NCI-H510A (cell line): Measurements from ENCODE around the gene EFR3B.
"Not testable (repeated sequence)": the region's sequence is repeated elsewhere in the genome, so short reads cannot be mapped to it uniquely, and the experiment has no call there.

ENCODE experiments used
- DNase-seq: peaks from one replicate; lab custom pipeline; 2025; lab: John Stamatoyannopoulos, UW

The EFR3B gene

GRCh38 chr2:25073025-25073424 lies 31.1 kb downstream of the EFR3B start:
- no peak for DNase-seq

GRCh38 chr2:25073914-25074313 lies 32.0 kb downstream of the EFR3B start:
- no peak for DNase-seq

GRCh38 chr2:25074826-25075225 lies 33.0 kb downstream of the EFR3B start:
- DNase-seq, result no peak

GRCh38 chr2:25076749-25077148 lies 34.9 kb downstream of the EFR3B start:
- no peak for DNase-seq

GRCh38 chr2:25077789-25078169 lies 35.9 kb downstream of the EFR3B start:
- no peak for DNase-seq

- peak; percentile 73 for DNase-seq
These were observed 36.5 kb downstream of the EFR3B start for GRCh38 chr2:25078170-25079049.

GRCh38 chr2:25079050-25079635 lies 37.3 kb downstream of the EFR3B start:
- DNase-seq, result no peak

GRCh38 chr2:25081237-25081790 lies 39.4 kb downstream of the EFR3B start:
- DNase-seq, result no peak

- DNase-seq, result no peak
These were observed 40.2 kb downstream of the EFR3B start for GRCh38 chr2:25082002-25082622.

- no peak for DNase-seq
These were observed 44.1 kb downstream of the EFR3B start for GRCh38 chr2:25085761-25086560.

- DNase-seq, result no peak
These were observed 47.1 kb downstream of the EFR3B start for GRCh38 chr2:25088817-25089516.

- DNase-seq, result no peak
These were observed 47.9 kb downstream of the EFR3B start for GRCh38 chr2:25089605-25090315.

- DNase-seq, result no peak
These were observed 48.9 kb downstream of the EFR3B start for GRCh38 chr2:25090801-25091200.

GRCh38 chr2:25091265-25091664 lies 49.4 kb downstream of the EFR3B start:
- no peak for DNase-seq

- DNase-seq, result no peak
These were observed 56.2 kb downstream of the EFR3B start for GRCh38 chr2:25098056-25098455.

- no peak for DNase-seq
These were observed 57.0 kb downstream of the EFR3B start for GRCh38 chr2:25098670-25099486.

- not testable (repeated sequence) for DNase-seq
These were observed 60.5 kb downstream of the EFR3B start for GRCh38 chr2:25102352-25102751.

- DNase-seq, result no peak
These were observed 61.5 kb downstream of the EFR3B start for GRCh38 chr2:25103287-25103871.

GRCh38 chr2:25104736-25105135 lies 62.9 kb downstream of the EFR3B start:
- DNase-seq, result no peak
